ENCODE results near the gene NDP. TPM values are rescaled to one million over a fixed set of nuclear protein-coding genes. Genes with fewer than 3 reads are reported as not detected.
A peak's percentile ranks its signal among the peaks of the same experiment; 100 is the strongest.
"Not testable (repeated sequence)": the region's sequence is repeated elsewhere in the genome, so short reads cannot be mapped to it uniquely, and the experiment has no call there.

The NDP gene
- total and polyA plus RNA-seq, 2 donors from 2014 or later: not detected

GRCh38 chrX:43940816-43941474 lies 32.2 kb downstream of the NDP start:
- H3K9me3 ChIP-seq (ENCODE audit: control insufficient read depth in 2 of 3, insufficient read depth in 1 of 3, low read length in 3 of 3): no peaks in the 10 kb centered on the region
- H3K27me3 ChIP-seq (ENCODE audit: control insufficient read depth, insufficient read depth, low read length): peaks cover 4% of the 10 kb centered on the region
- no peak overlapping the region for H3K4me3 ChIP-seq (ENCODE audit: low read length in 3 of 3)
- H3K27ac ChIP-seq (ENCODE audit: low read depth in 2 of 2, low read length in 2 of 2): no peak overlapping the region
- no peak for FAIRE-seq
- intact Hi-C loops (cut with DNase I): no loop called here
- no peak for TF ChIP-seq CTCF (IDR thresholded peaks at IDR 0.05; ENCODE audit: borderline replicate concordance, extremely low read depth, insufficient read depth)
- no peaks in the 10 kb centered on the region for H3K4me1 ChIP-seq (ENCODE audit: control insufficient read depth in 2 of 3, insufficient read depth in 2 of 3, low read depth in 1 of 3, low read length in 3 of 3)
- no peak for DNase-seq
- no peak overlapping the region for H3K9ac ChIP-seq (ENCODE audit: low read length in 3 of 3)
- H3K36me3 ChIP-seq (ENCODE audit: control insufficient read depth in 2 of 3, insufficient read depth in 3 of 3, low read length in 3 of 3): no peaks in the 10 kb centered on the region

- Histone ChIP-seq H3K4me3 (ENCODE audit: low read length in 3 of 3) (no peak overlapping the region), H3K27me3 (ENCODE audit: control insufficient read depth, insufficient read depth, low read length) (peaks cover 4% of the 10 kb centered on the region), H3K9ac (ENCODE audit: low read length in 3 of 3) (no peak overlapping the region), H3K4me1 (ENCODE audit: control insufficient read depth in 2 of 3, insufficient read depth in 2 of 3, low read depth in 1 of 3, low read length in 3 of 3) (no peaks in the 10 kb centered on the region), H3K27ac (ENCODE audit: low read depth in 2 of 2, low read length in 2 of 2) (no peak overlapping the region), H3K9me3 (ENCODE audit: control insufficient read depth in 2 of 3, insufficient read depth in 1 of 3, low read length in 3 of 3) (no peaks in the 10 kb centered on the region), H3K36me3 (ENCODE audit: control insufficient read depth in 2 of 3, insufficient read depth in 3 of 3, low read length in 3 of 3) (no peaks in the 10 kb centered on the region)
- peak; percentile 6 for FAIRE-seq
- no peak for DNase-seq
- TF ChIP-seq CTCF (IDR thresholded peaks at IDR 0.05; ENCODE audit: borderline replicate concordance, extremely low read depth, insufficient read depth): no peak
- intact Hi-C loops (cut with DNase I): no loop called here
Observed at GRCh38 chrX:43939187-43939926, 33.8 kb downstream of the NDP start.

GRCh38 chrX:43922032-43922431 lies 51.2 kb downstream of the NDP start:
- H3K4me3 ChIP-seq (ENCODE audit: low read length in 3 of 3); H3K27me3 ChIP-seq (ENCODE audit: control insufficient read depth, insufficient read depth, low read length); H3K9me3 ChIP-seq (ENCODE audit: control insufficient read depth in 2 of 3, insufficient read depth in 1 of 3, low read length in 3 of 3); intact Hi-C loops (cut with DNase I); H3K36me3 ChIP-seq (ENCODE audit: control insufficient read depth in 2 of 3, insufficient read depth in 3 of 3, low read length in 3 of 3); H3K9ac ChIP-seq (ENCODE audit: low read length in 3 of 3); DNase-seq; H3K27ac ChIP-seq (ENCODE audit: low read depth in 2 of 2, low read length in 2 of 2); H3K4me1 ChIP-seq (ENCODE audit: control insufficient read depth in 2 of 3, insufficient read depth in 2 of 3, low read depth in 1 of 3, low read length in 3 of 3); FAIRE-seq: not testable (repeated sequence)

- intact Hi-C loops (cut with DNase I); H3K36me3 ChIP-seq (ENCODE audit: control insufficient read depth in 2 of 3, insufficient read depth in 3 of 3, low read length in 3 of 3); H3K4me3 ChIP-seq (ENCODE audit: low read length in 3 of 3); H3K27ac ChIP-seq (ENCODE audit: low read depth in 2 of 2, low read length in 2 of 2); H3K9ac ChIP-seq (ENCODE audit: low read length in 3 of 3); H3K9me3 ChIP-seq (ENCODE audit: control insufficient read depth in 2 of 3, insufficient read depth in 1 of 3, low read length in 3 of 3); H3K4me1 ChIP-seq (ENCODE audit: control insufficient read depth in 2 of 3, insufficient read depth in 2 of 3, low read depth in 1 of 3, low read length in 3 of 3); DNase-seq; H3K27me3 ChIP-seq (ENCODE audit: control insufficient read depth, insufficient read depth, low read length); FAIRE-seq: not testable (repeated sequence)
Observed at GRCh38 chrX:43910772-43911171, 62.4 kb downstream of the NDP start.

Measured in kidney (tissue), 14 donors.